ENCODE data around the gene OPN3.

- TF ChIP-seq, protein P1, sequence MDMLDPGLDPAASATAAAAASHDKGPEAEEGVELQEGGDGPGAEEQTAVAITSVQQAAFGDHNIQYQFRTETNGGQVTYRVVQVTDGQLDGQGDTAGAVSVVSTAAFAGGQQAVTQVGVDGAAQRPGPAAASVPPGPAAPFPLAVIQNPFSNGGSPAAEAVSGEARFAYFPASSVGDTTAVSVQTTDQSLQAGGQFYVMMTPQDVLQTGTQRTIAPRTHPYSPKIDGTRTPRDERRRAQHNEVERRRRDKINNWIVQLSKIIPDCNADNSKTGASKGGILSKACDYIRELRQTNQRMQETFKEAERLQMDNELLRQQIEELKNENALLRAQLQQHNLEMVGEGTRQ (IDR thresholded peaks at IDR 0.05): no peak
- no peak for TF ChIP-seq POLR2A (IDR thresholded peaks at IDR 0.05; ENCODE audit: low read length)
- TF ChIP-seq, protein P2, sequence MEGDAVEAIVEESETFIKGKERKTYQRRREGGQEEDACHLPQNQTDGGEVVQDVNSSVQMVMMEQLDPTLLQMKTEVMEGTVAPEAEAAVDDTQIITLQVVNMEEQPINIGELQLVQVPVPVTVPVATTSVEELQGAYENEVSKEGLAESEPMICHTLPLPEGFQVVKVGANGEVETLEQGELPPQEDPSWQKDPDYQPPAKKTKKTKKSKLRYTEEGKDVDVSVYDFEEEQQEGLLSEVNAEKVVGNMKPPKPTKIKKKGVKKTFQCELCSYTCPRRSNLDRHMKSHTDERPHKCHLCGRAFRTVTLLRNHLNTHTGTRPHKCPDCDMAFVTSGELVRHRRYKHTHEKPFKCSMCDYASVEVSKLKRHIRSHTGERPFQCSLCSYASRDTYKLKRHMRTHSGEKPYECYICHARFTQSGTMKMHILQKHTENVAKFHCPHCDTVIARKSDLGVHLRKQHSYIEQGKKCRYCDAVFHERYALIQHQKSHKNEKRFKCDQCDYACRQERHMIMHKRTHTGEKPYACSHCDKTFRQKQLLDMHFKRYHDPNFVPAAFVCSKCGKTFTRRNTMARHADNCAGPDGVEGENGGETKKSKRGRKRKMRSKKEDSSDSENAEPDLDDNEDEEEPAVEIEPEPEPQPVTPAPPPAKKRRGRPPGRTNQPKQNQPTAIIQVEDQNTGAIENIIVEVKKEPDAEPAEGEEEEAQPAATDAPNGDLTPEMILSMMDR (IDR thresholded peaks at IDR 0.05): no peak
- TF ChIP-seq ZSCAN20 (CRISPR knock-in tag; IDR thresholded peaks at IDR 0.05): no peak
- no peak for TF ChIP-seq POLR2AphosphoS2 (conservative IDR thresholded peaks at IDR 0.05; ENCODE audit: low read length)
- no peak for TF ChIP-seq TP53 (CRISPR knock-in tag; IDR thresholded peaks at IDR 0.05)
- no peak for TF ChIP-seq HOXA7 (CRISPR knock-in tag; IDR thresholded peaks at IDR 0.05)
- TF ChIP-seq JUN (IDR thresholded peaks at IDR 0.05): no peak
Measured at GRCh38 chr1:241560849-241561187, 79.4 kb downstream of the OPN3 start.
